ENCODE data around the gene PTDSS2. TPM values are rescaled to one million over a fixed set of nuclear protein-coding genes. Genes with fewer than 3 reads are reported as not detected.
A peak's percentile ranks its signal among the peaks of the same experiment; 100 is the strongest.

The PTDSS2 gene
- total RNA-seq, 1 donor from 2014 or later = 31.1 TPM

DNA sequence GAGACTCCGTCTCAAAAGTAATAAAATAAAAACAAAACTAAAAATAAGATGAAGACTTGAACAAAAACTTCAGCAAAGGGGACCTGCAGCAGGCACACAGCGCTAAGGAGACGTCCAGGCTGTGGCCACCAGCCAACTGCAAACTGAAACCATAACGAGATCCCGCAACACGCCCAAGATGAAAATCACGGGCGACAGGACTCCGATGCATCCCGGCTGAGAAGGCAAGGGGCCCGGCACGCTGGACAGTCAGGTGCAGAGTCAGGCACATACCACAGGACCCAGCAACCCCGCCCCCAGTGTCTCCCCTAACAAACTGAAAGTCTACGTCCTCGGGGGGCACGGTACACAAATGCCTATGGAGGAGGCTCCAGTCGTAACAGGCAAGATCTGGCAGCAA, 76.1 kb downstream of the PTDSS2 start:
- no peak overlapping the region for H3K4me3 ChIP-seq
- no peak overlapping the region for H3K27ac ChIP-seq
- H3K4me1 ChIP-seq = no peaks in the 10 kb centered on the region
- ATAC-seq (no peak), DNase-seq (no peak)
- H3K36me3 ChIP-seq = peaks cover 1% of the 10 kb centered on the region
- intact Hi-C loops (cut with DNase I) = no loop called here
- TF ChIP-seq CTCF (IDR thresholded peaks at IDR 0.05) = no peak
- no peaks in the 10 kb centered on the region for H3K9me3 ChIP-seq
- no peaks in the 10 kb centered on the region for H3K27me3 ChIP-seq

DNA sequence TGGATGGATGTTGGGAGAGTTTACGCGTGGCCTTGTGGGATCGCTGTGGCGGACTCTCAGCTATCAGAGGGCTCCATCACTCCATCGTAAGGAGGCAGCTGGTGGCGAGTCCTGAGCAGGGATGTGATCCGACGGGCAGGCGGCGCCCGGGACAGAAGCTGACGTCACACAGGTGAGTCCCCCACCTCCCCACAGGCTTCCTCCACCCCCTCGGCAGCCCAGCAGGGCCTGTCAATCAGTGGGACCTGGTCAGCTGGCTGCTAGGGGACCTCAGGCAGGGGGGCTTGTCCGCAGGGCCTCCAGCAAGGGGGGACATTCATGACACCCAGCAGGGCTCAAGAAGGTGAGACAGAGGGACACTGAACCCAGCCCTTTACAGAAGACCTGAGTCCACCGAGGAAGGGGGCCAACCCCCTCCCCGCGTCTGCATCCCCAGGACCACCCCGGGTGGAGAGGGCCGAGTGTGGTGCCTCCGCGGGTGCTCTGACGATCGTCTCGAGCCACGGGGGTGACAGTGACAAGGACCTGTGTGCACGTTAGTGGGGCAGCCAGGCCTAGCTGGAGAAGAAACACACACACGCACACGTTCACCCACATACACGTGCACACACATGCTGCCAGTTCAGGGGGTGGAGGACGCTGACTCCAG, 78.2 kb downstream of the PTDSS2 start:
- no peaks in the 10 kb centered on the region for H3K27me3 ChIP-seq
- TF ChIP-seq CTCF (IDR thresholded peaks at IDR 0.05) = no peak
- H3K36me3 ChIP-seq = peaks cover 22% of the 10 kb centered on the region
- no peak overlapping the region for H3K4me3 ChIP-seq
- peak; percentile 56 for DNase-seq
- H3K4me1 ChIP-seq = no peaks in the 10 kb centered on the region
- no peak for ATAC-seq
- intact Hi-C loops (cut with DNase I) = no loop called here
- H3K27ac ChIP-seq = no peak overlapping the region
- no peaks in the 10 kb centered on the region for H3K9me3 ChIP-seq

- Histone ChIP-seq H3K4me1 (peaks cover 6% of the 10 kb centered on the region), H3K27ac (no peak overlapping the region)
- DNase-seq = peak; percentile 61
These were observed 79.0 kb downstream of the PTDSS2 start for GRCh38 chr11:528815-529727.

DNA sequence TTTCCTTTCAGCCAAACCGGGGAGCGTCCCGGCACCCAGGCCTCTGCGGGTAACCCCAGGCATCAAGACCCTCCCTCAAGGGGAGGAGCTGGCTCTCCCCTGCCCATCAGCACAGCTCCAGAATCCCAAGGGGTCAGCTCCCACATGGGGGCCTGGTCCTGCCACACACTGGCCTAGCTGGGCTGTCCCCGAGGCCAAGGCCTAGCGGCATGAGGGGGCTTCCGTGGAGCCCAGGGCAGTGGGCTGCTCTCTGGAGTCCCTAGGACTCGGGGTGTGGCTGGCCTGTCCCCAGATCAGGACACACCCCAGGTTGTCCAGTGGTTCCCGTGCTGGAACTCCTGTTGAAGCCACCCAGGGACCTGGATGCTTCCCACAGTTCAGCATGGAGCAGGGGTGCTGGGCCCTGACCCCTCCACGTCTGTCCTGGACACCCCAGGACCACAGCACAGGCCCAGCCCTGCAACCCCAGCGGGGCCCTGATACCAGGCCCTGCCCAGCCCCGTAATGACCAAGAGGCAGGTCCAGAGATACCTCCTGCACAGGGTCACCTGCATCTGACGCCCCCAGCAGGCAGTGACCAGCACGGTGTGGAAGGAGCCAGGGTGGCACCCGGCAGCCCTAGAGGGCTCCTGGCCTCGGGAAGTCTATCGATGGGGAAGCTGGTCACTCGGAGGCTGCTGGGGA, 79.8 kb downstream of the PTDSS2 start:
- DNase-seq (peak; percentile 65), ATAC-seq (no peak)
- Histone ChIP-seq H3K27ac (no peak overlapping the region), H3K27me3 (no peaks in the 10 kb centered on the region), H3K9me3 (no peaks in the 10 kb centered on the region), H3K4me3 (no peak overlapping the region), H3K4me1 (peaks cover 12% of the 10 kb centered on the region), H3K36me3 (peaks cover 27% of the 10 kb centered on the region)
- no peak for TF ChIP-seq CTCF (IDR thresholded peaks at IDR 0.05)
- intact Hi-C loops (cut with DNase I) = no loop called here

More at GRCh38 chr11:528815-529727, 79.0 kb downstream of the PTDSS2 start:
- TF ChIP-seq CTCF (IDR thresholded peaks at IDR 0.05) = no peak
- H3K9me3 ChIP-seq = no peaks in the 10 kb centered on the region
- no peaks in the 10 kb centered on the region for H3K27me3 ChIP-seq
- intact Hi-C loops (cut with DNase I) = no loop called here
- peaks cover 27% of the 10 kb centered on the region for H3K36me3 ChIP-seq
- H3K4me3 ChIP-seq = no peak overlapping the region
- no peak for ATAC-seq

- intact Hi-C loops (cut with DNase I) = no loop called here
- Histone ChIP-seq H3K27me3 (no peaks in the 10 kb centered on the region), H3K4me1 (peaks cover 14% of the 10 kb centered on the region), H3K4me3 (no peak overlapping the region), H3K27ac (no peak overlapping the region), H3K9me3 (no peaks in the 10 kb centered on the region), H3K36me3 (peaks cover 27% of the 10 kb centered on the region)
- DNase-seq (peak; percentile 63), ATAC-seq (no peak)
- TF ChIP-seq CTCF (IDR thresholded peaks at IDR 0.05) = no peak
These were observed 81.1 kb downstream of the PTDSS2 start for GRCh38 chr11:530960-531831.
